Astrocyte (in vitro differentiated cells and primary cell): ENCODE data around the gene FAM50B. TPM values are rescaled to one million over a fixed set of nuclear protein-coding genes. Genes with fewer than 3 reads are reported as not detected.

Experiments used
- DNase-seq: peaks from one replicate; pipeline ENCODE4 v3.0.0-alpha.2; 2010; ENCODE audit warnings: low read depth
- FAIRE-seq: peaks from 2 replicates; lab custom pipeline; 2011; peaks lifted over from hg19 to GRCh38; lab: Jason Lieb, UNC
- H2AFZ ChIP-seq: 2 replicates; pipeline ENCODE4 v1.6.0; 2012; ENCODE audit warnings: low read depth, low read length, inconsistent platforms
- H3K27ac ChIP-seq: 2 replicates; pipeline ENCODE4 v1.5.1; 2011; ENCODE audit warnings: low read depth, low read length, inconsistent platforms
- H3K27me3 ChIP-seq: 2 replicates; pipeline ENCODE4 v1.6.0; 2011; ENCODE audit warnings: low read length, inconsistent platforms; ENCODE audit not compliant: insufficient read depth
- H3K36me3 ChIP-seq: 2 replicates; pipeline ENCODE4 v1.5.1; 2011; ENCODE audit warnings: low read length, inconsistent platforms; ENCODE audit not compliant: insufficient read depth
- H3K4me1 ChIP-seq: 2 replicates; pipeline ENCODE4 v1.5.1; 2011; ENCODE audit warnings: low read length, inconsistent platforms; ENCODE audit not compliant: insufficient read depth
- H3K4me2 ChIP-seq: 2 replicates; pipeline ENCODE4 v1.6.0; 2012; ENCODE audit warnings: low read length, inconsistent platforms
- H3K4me3 ChIP-seq: 2 replicates; pipeline ENCODE4 v1.5.1; 2011; ENCODE audit warnings: low read depth, mild to moderate bottlenecking, low read length, inconsistent platforms; ENCODE audit not compliant: insufficient read depth
- H3K79me2 ChIP-seq: 2 replicates; pipeline ENCODE4 v1.6.0; 2012; ENCODE audit warnings: mild to moderate bottlenecking, low read length, inconsistent platforms; ENCODE audit not compliant: insufficient read depth
- H3K9ac ChIP-seq: 2 replicates; pipeline ENCODE4 v1.6.0; 2012; ENCODE audit warnings: mild to moderate bottlenecking, low read length, inconsistent platforms
- H3K9me3 ChIP-seq: 2 replicates; pipeline ENCODE4 v1.5.1; 2012; ENCODE audit warnings: low read depth, mild to moderate bottlenecking, low read length, inconsistent platforms; ENCODE audit not compliant: insufficient read depth
- H4K20me1 ChIP-seq: 2 replicates; pipeline ENCODE4 v1.6.0; 2012; ENCODE audit warnings: low read length, inconsistent platforms; ENCODE audit not compliant: insufficient read depth
- H3K27ac Mint-ChIP-seq: one replicate; pipeline ENCODE4 v1.8.0; 2021; ENCODE audit warnings: mild to moderate bottlenecking, mixed read lengths; ENCODE audit not compliant: unreplicated experiment
- H3K27me3 Mint-ChIP-seq: one replicate; pipeline ENCODE4 v1.8.0; 2021; ENCODE audit warnings: low read depth, mixed read lengths; ENCODE audit not compliant: unreplicated experiment
- H3K36me3 Mint-ChIP-seq: one replicate; pipeline ENCODE4 v1.8.0; 2021; ENCODE audit warnings: low read depth, mixed read lengths; ENCODE audit not compliant: unreplicated experiment
- H3K4me1 Mint-ChIP-seq: one replicate; pipeline ENCODE4 v1.8.0; 2021; ENCODE audit warnings: low read depth, mixed read lengths; ENCODE audit not compliant: unreplicated experiment
- H3K4me3 Mint-ChIP-seq: one replicate; pipeline ENCODE4 v1.8.0; 2021; ENCODE audit warnings: mild to moderate bottlenecking, moderate library complexity, mixed read lengths; ENCODE audit not compliant: unreplicated experiment
- H3K9me3 Mint-ChIP-seq: one replicate; pipeline ENCODE4 v1.8.0; 2021; ENCODE audit warnings: mild to moderate bottlenecking, mixed read lengths; ENCODE audit not compliant: unreplicated experiment
- CTCF ChIP-seq: IDR thresholded peaks from 2 replicates; pipeline ENCODE4 v1.5.1; 2011; ENCODE audit warnings: low read depth, mild to moderate bottlenecking, inconsistent platforms, low read length, moderate library complexity; ENCODE audit not compliant: insufficient read depth
- EZH2 ChIP-seq: IDR thresholded peaks from 2 replicates; pipeline ENCODE4 v1.6.1; 2012; ENCODE audit warnings: mild to moderate bottlenecking, low read length, inconsistent platforms; ENCODE audit not compliant: insufficient read depth
- total RNA-seq: library from RNA; stranded (reverse); gene quantifications from 2 replicates; pipeline ENCODE4 v1.2.1, GENCODE V29; 2021

Gene FAM50B
- total RNA-seq, 1 donor from 2014 or later, result 4.6 TPM

- no peaks in the 10 kb centered on the region for H3K27me3 Mint-ChIP-seq
- FAIRE-seq (no peak), DNase-seq (no peak)
- TF ChIP-seq EZH2, result no peak
- TF ChIP-seq CTCF, result no peak
- no peaks in the 10 kb centered on the region for H3K79me2 ChIP-seq
- no peak overlapping the region for H2AFZ ChIP-seq
- H3K4me3 Mint-ChIP-seq, result no peak overlapping the region
- no peaks in the 10 kb centered on the region for H3K27me3 ChIP-seq
- no peaks in the 10 kb centered on the region for H3K36me3 ChIP-seq
- H4K20me1 ChIP-seq, result no peaks in the 10 kb centered on the region
- H3K27ac Mint-ChIP-seq, result no peak overlapping the region
- no peak overlapping the region for H3K9ac ChIP-seq
- H3K4me1 ChIP-seq, result peaks cover 18% of the 10 kb centered on the region
- peaks cover 19% of the 10 kb centered on the region for H3K4me1 Mint-ChIP-seq
- H3K27ac ChIP-seq, result no peak overlapping the region
- no peak overlapping the region for H3K4me3 ChIP-seq
- no peaks in the 10 kb centered on the region for H3K9me3 Mint-ChIP-seq
- no peaks in the 10 kb centered on the region for H3K9me3 ChIP-seq
- H3K36me3 Mint-ChIP-seq, result no peaks in the 10 kb centered on the region
- no peak overlapping the region for H3K4me2 ChIP-seq
Observed at GRCh38 chr6:3813918-3814317, 35.3 kb upstream of the FAM50B start.

GRCh38 chr6:3814539-3814938 lies 34.6 kb upstream of the FAM50B start:
- Histone ChIP-seq H3K4me3 (no peak overlapping the region), H3K9me3 (no peaks in the 10 kb centered on the region), H3K27me3 (no peaks in the 10 kb centered on the region), H2AFZ (no peak overlapping the region), H3K9ac (no peak overlapping the region), H3K4me2 (no peak overlapping the region), H3K79me2 (no peaks in the 10 kb centered on the region), H3K27ac (no peak overlapping the region), H4K20me1 (no peaks in the 10 kb centered on the region), H3K4me1 (peaks cover 12% of the 10 kb centered on the region), H3K36me3 (no peaks in the 10 kb centered on the region)
- Mint-ChIP-seq H3K36me3 (no peaks in the 10 kb centered on the region), H3K9me3 (no peaks in the 10 kb centered on the region), H3K27me3 (no peaks in the 10 kb centered on the region), H3K4me1 (peaks cover 17% of the 10 kb centered on the region), H3K27ac (no peak overlapping the region), H3K4me3 (no peak overlapping the region)
- FAIRE-seq, result no peak
- no peak for DNase-seq
- TF ChIP-seq CTCF, result no peak
- no peak for TF ChIP-seq EZH2

- H3K4me3 ChIP-seq, result no peak overlapping the region
- H3K27ac Mint-ChIP-seq, result no peak overlapping the region
- no peaks in the 10 kb centered on the region for H3K27me3 ChIP-seq
- H3K27ac ChIP-seq, result no peak overlapping the region
- no peaks in the 10 kb centered on the region for H3K9me3 Mint-ChIP-seq
- no peaks in the 10 kb centered on the region for H3K79me2 ChIP-seq
- no peak overlapping the region for H2AFZ ChIP-seq
- FAIRE-seq (no peak), DNase-seq (no peak)
- H3K4me2 ChIP-seq, result no peak overlapping the region
- H3K9me3 ChIP-seq, result no peaks in the 10 kb centered on the region
- no peaks in the 10 kb centered on the region for H3K36me3 ChIP-seq
- no peak overlapping the region for H3K4me3 Mint-ChIP-seq
- H3K9ac ChIP-seq, result no peak overlapping the region
- TF ChIP-seq CTCF, result no peak
- TF ChIP-seq EZH2, result no peak
- H4K20me1 ChIP-seq, result no peaks in the 10 kb centered on the region
- H3K4me1 Mint-ChIP-seq, result peaks cover 16% of the 10 kb centered on the region
- no peaks in the 10 kb centered on the region for H3K27me3 Mint-ChIP-seq
- H3K36me3 Mint-ChIP-seq, result no peaks in the 10 kb centered on the region
- H3K4me1 ChIP-seq, result peaks cover 12% of the 10 kb centered on the region
Observed at GRCh38 chr6:3816251-3816650, 32.9 kb upstream of the FAM50B start.
